Type B pancreatic cell (in vitro differentiated cells): ENCODE results near the gene PHLPP2. TPM values are rescaled to one million over a fixed set of nuclear protein-coding genes. Genes with fewer than 3 reads are reported as not detected.
"Not testable (repeated sequence)": the region's sequence is repeated elsewhere in the genome, so short reads cannot be mapped to it uniquely, and the experiment has no call there.

ENCODE experiments used
- DNase-seq: peaks from one replicate; pipeline ENCODE4 v3.0.0; 2021; ENCODE audit warnings: mixed read lengths; ENCODE audit not compliant: unreplicated experiment; ENCODE audit errors: extremely low spot score
- H3K27ac Mint-ChIP-seq: 2 replicates; pipeline ENCODE4 v1.8.0; 2021; ENCODE audit warnings: mild to moderate bottlenecking, mixed read lengths
- H3K27me3 Mint-ChIP-seq: 2 replicates; pipeline ENCODE4 v1.8.0; 2021; ENCODE audit warnings: mixed read lengths
- H3K36me3 Mint-ChIP-seq: 2 replicates; pipeline ENCODE4 v1.8.0; 2021; ENCODE audit warnings: mixed read lengths
- H3K4me1 Mint-ChIP-seq: one replicate; pipeline ENCODE4 v1.8.0; 2021; ENCODE audit warnings: mixed read lengths; ENCODE audit not compliant: unreplicated experiment
- H3K4me3 Mint-ChIP-seq: 2 replicates; pipeline ENCODE4 v1.8.0; 2021; ENCODE audit warnings: mild to moderate bottlenecking, mixed read lengths
- H3K9me3 Mint-ChIP-seq: 2 replicates; pipeline ENCODE4 v1.8.0; 2021; ENCODE audit warnings: mixed read lengths
- total RNA-seq: library from RNA; stranded (reverse); gene quantifications from 2 replicates; pipeline ENCODE4 v1.2.1, GENCODE V29; 2021; ENCODE audit warnings: low replicate concordance
- TF ChIP-seq, protein P1 (sequence below): fragments of 200-600 bp; sonication (generic); conservative IDR thresholded peaks from 2 replicates; pipeline ENCODE4 v1.5.0; 2021; ENCODE audit warnings: antibody characterized with exemption, mild to moderate bottlenecking

Gene PHLPP2
- total RNA-seq, 1 donor from 2014 or later = 12.0 TPM

DNA sequence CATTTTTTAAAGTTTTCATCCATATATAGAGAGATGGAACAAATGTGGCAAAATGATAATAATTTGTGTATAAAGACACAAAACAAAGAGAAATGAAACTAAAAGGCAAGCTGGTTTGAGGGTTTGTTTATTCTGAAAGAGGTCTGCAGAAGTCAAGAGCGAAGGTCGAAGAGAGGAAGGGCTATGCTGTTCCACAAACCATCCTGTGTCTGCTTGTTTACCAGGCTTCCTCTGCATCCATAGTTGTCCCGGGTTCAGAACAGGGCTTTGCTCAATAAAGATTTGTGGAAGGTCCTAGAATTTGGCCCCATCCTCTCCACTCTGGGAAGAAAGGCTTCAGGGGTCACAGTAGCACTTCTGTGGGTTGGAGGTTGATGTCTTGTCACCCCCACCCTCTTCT, 100.9 kb downstream of the PHLPP2 start:
- H3K36me3 Mint-ChIP-seq = no peaks in the 10 kb centered on the region
- H3K27me3 Mint-ChIP-seq = peaks cover 29% of the 10 kb centered on the region
- H3K27ac Mint-ChIP-seq = no peak overlapping the region
- peaks cover 4% of the 10 kb centered on the region for H3K9me3 Mint-ChIP-seq
- DNase-seq = no peak
- TF ChIP-seq, protein P1, sequence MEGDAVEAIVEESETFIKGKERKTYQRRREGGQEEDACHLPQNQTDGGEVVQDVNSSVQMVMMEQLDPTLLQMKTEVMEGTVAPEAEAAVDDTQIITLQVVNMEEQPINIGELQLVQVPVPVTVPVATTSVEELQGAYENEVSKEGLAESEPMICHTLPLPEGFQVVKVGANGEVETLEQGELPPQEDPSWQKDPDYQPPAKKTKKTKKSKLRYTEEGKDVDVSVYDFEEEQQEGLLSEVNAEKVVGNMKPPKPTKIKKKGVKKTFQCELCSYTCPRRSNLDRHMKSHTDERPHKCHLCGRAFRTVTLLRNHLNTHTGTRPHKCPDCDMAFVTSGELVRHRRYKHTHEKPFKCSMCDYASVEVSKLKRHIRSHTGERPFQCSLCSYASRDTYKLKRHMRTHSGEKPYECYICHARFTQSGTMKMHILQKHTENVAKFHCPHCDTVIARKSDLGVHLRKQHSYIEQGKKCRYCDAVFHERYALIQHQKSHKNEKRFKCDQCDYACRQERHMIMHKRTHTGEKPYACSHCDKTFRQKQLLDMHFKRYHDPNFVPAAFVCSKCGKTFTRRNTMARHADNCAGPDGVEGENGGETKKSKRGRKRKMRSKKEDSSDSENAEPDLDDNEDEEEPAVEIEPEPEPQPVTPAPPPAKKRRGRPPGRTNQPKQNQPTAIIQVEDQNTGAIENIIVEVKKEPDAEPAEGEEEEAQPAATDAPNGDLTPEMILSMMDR = no peak
- H3K4me1 Mint-ChIP-seq = peaks cover 3% of the 10 kb centered on the region
- no peak overlapping the region for H3K4me3 Mint-ChIP-seq

DNA sequence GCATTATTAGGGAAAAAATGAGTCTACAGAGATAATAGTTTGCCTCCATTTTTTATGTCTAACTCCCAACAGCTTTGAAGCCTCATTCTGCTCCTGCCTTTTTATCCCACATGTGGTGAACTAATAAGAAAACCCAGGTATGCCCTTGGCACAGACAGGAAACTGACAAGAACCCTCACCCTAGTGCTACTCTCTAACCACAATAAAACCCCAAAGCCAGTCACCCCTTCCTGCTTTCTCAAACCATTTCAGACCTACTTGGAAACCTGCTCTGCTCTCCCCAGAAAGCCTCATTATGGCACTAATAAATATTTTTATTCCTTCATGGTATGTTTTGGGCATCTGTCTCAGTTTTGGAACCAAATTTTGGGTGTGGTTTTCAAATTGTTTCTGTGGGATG, 102.4 kb downstream of the PHLPP2 start:
- Mint-ChIP-seq H3K4me3 (no peak overlapping the region), H3K9me3 (peaks cover 4% of the 10 kb centered on the region), H3K27me3 (peaks cover 18% of the 10 kb centered on the region), H3K4me1 (no peaks in the 10 kb centered on the region), H3K27ac (no peak overlapping the region), H3K36me3 (no peaks in the 10 kb centered on the region)
- no peak for DNase-seq
- TF ChIP-seq, protein P1 = no peak

DNA sequence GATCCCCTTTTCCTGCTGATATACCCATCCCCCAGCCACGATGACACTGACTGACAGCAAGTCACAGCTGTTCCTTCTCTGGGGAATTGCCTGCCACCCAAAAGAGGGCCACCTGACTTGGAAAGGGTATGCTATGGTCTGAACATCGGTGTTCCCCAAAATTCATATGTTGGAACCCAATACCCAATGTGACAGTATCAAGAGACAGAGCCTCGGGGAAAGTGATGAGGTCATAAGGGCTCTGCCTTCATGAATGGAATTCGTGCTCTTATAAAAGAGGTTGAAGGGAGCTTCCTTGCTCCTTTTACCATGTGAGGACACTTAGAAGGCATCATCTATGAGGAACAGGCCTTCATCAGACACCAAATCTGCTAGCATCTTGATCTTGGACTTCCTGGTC, 106.1 kb downstream of the PHLPP2 start:
- H3K36me3 Mint-ChIP-seq = no peaks in the 10 kb centered on the region
- H3K27me3 Mint-ChIP-seq = peaks cover 12% of the 10 kb centered on the region
- peaks cover 4% of the 10 kb centered on the region for H3K9me3 Mint-ChIP-seq
- TF ChIP-seq, protein P1 = no peak
- H3K27ac Mint-ChIP-seq = no peak overlapping the region
- no peak overlapping the region for H3K4me3 Mint-ChIP-seq
- no peak for DNase-seq
- no peaks in the 10 kb centered on the region for H3K4me1 Mint-ChIP-seq

DNA sequence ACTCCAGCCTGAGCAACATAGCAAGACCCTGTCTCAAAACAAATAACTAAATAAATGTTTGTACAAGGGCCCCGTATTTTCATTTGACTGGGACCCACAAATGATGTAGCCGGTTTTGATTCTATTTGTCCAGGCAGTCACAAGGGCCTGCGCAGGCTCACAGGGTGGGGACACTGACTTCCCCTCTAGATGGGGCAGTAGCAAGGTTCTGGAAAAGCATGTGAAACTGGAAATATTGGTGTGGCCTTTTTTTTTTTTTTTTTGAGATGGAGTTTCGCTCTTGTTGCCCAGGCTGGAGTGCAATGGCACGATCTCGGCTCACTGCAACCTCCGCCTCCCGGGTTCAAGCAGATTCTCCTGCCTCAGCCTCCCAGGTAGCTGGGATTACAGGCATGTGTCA, 109.5 kb downstream of the PHLPP2 start:
- not testable (repeated sequence) for H3K36me3 Mint-ChIP-seq, H3K9me3 Mint-ChIP-seq, H3K4me3 Mint-ChIP-seq, H3K27ac Mint-ChIP-seq, DNase-seq, H3K4me1 Mint-ChIP-seq
- peaks cover 12% of the 10 kb centered on the region for H3K27me3 Mint-ChIP-seq

DNA sequence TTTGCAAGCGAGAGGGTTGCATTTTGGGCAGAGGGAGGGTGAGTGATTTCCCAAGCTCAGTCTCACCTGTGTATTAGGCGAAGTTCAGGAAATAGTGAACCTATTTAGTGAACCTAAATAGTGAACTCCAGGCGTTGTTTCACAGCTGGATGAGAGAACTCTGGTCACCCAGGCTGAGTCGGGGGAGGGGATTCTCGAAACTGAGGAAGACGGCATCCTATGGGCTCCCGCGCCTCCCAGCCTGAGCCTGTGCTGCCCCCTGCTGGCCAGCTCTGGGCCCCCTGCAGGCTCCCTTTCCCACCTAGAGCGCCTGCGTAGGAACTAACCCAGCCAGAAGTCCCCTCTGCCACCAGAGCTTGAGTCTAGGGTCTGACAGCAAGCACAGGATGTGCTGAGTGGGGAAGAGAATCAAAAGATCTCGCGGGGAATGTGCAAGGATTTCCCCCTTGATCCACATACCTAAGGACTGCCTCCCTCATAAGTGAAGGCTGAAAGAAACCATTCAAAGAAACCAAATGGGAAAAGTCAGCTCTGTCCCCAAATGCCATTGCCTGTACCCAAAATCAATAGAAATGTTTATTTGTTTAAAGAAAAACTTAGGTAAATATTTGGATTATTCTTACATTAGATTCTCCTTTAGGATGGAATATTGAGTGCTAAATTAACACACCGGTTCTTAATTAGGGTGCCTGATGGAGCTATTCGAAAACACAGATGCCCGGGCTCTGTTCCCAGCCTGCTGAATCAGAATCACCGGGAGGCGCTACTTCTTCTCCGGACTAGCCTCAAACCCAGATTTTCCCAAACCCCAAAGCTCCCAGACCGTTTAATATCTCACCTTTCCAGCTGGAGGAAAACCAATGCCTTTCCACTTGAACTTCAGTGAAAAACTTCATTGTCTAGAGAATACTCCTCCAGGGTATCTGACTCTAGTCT, 113.3 kb downstream of the PHLPP2 start:
- Mint-ChIP-seq H3K27ac (no peak overlapping the region), H3K27me3 (peaks cover 12% of the 10 kb centered on the region), H3K36me3 (no peaks in the 10 kb centered on the region), H3K4me1 (no peaks in the 10 kb centered on the region), H3K9me3 (no peaks in the 10 kb centered on the region), H3K4me3 (peak overlapping the region; percentile 58)
- DNase-seq = peak; percentile 85
- TF ChIP-seq, protein P1 = peak; percentile 98

DNA sequence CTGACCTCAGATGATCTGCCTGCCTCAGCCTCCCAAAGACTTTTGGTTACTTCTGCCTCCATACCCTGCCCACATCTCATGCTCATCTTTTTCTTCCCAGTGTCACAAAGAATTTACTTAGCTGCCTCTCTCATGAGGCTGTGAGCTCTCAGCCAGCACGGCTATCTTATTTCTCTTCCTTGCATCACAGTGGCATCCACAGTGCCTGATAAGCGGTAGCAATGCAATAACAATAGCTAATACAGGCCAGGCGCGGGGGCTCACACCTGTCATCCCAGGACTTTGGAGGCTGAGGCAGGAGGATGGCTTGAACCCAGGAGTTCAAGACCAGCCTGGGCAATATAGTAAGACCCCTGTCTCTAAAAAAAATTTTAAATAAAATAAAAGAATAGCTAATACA, 114.1 kb downstream of the PHLPP2 start:
- no peak for DNase-seq
- H3K4me3 Mint-ChIP-seq = no peak overlapping the region
- H3K4me1 Mint-ChIP-seq = no peaks in the 10 kb centered on the region
- TF ChIP-seq, protein P1 = no peak
- H3K27me3 Mint-ChIP-seq = peaks cover 12% of the 10 kb centered on the region
- H3K36me3 Mint-ChIP-seq = no peaks in the 10 kb centered on the region
- peak overlapping the region; percentile 21 for H3K27ac Mint-ChIP-seq
- H3K9me3 Mint-ChIP-seq = no peaks in the 10 kb centered on the region
